ENCODE results near the gene C12orf42. TPM values are rescaled to one million over a fixed set of nuclear protein-coding genes. Genes with fewer than 3 reads are reported as not detected.

C12orf42 gene
- total and polyA plus RNA-seq, 2 experiments from 2014 or later = not detected

DNA sequence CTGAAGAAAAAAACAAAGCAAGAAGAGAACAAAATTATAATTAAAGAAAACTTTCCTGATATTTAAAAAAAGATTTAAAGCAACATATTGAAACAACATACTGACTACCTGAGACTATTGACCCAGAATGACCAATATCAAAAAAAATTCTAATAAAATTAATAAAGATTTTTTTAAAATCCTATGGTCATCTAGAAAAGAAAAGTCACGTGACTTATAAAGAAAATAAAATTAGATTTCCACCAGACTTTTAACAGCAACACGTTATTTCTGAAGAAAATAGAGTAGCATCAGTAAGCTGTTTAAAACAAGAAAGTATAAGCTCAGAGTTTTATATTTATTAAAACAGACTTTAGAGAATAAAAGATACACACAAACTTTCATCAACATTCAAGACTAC lies 238.0 kb downstream of the C12orf42 start:
- TF ChIP-seq, protein P1, sequence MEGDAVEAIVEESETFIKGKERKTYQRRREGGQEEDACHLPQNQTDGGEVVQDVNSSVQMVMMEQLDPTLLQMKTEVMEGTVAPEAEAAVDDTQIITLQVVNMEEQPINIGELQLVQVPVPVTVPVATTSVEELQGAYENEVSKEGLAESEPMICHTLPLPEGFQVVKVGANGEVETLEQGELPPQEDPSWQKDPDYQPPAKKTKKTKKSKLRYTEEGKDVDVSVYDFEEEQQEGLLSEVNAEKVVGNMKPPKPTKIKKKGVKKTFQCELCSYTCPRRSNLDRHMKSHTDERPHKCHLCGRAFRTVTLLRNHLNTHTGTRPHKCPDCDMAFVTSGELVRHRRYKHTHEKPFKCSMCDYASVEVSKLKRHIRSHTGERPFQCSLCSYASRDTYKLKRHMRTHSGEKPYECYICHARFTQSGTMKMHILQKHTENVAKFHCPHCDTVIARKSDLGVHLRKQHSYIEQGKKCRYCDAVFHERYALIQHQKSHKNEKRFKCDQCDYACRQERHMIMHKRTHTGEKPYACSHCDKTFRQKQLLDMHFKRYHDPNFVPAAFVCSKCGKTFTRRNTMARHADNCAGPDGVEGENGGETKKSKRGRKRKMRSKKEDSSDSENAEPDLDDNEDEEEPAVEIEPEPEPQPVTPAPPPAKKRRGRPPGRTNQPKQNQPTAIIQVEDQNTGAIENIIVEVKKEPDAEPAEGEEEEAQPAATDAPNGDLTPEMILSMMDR (IDR thresholded peaks at IDR 0.05; ENCODE audit: low read depth, low read length) = no peak
- Histone ChIP-seq H3K4me1 (ENCODE audit: low read depth) (no peaks in the 10 kb centered on the region), H3K27ac (no peak overlapping the region), H3K4me3 (no peak overlapping the region), H3K36me3 (no peaks in the 10 kb centered on the region), H3K9me3 (ENCODE audit: low read depth) (no peaks in the 10 kb centered on the region), H3K27me3 (no peaks in the 10 kb centered on the region)
- DNase-seq (ENCODE audit: low read depth in 1 of 2, low spot score in 1 of 2) = no peak

Other genes with a start within 250 kb of the C12orf42 start
- gene STAB2, start 91.3 kb upstream of the C12orf42 start, total RNA-seq = under 0.01 and 0.03 TPM in 2 replicates
- not detected in 2 replicates for gene STAB2, start 91.3 kb upstream of the C12orf42 start, polyA plus RNA-seq

Measured in cardiac muscle cell (in vitro differentiated cells and primary cell).